Endodermal cell (in vitro differentiated cells): Measurements from ENCODE around the gene QRFPR. TPM values are rescaled to one million over a fixed set of nuclear protein-coding genes. Genes with fewer than 3 reads are reported as not detected.

Source experiments
- DNase-seq: peaks from one replicate; pipeline ENCODE4 v3.0.0-alpha.2; 2017
- H3K27ac ChIP-seq: 2 replicates; pipeline ENCODE4 v1.5.1; 2013; ENCODE audit warnings: mild to moderate bottlenecking, low read depth, low read length, moderate library complexity
- H3K27me3 ChIP-seq: 2 replicates; pipeline ENCODE4 v1.6.1; 2013; ENCODE audit warnings: mild to moderate bottlenecking, low read length, moderate library complexity; ENCODE audit not compliant: insufficient read depth, control insufficient read depth, poor library complexity, severe bottlenecking
- H3K36me3 ChIP-seq: 2 replicates; pipeline ENCODE4 v1.7.0; 2013; ENCODE audit warnings: mild to moderate bottlenecking, low read length, moderate library complexity; ENCODE audit not compliant: control insufficient read depth, insufficient read depth
- H3K4me1 ChIP-seq: one replicate; pipeline ENCODE4 v1.7.0; 2013; ENCODE audit warnings: low read length; ENCODE audit not compliant: control insufficient read depth, insufficient read depth
- H3K4me3 ChIP-seq: 2 replicates; pipeline ENCODE4 v1.5.1; 2013; ENCODE audit warnings: mild to moderate bottlenecking, low read length, moderate library complexity
- H3K9ac ChIP-seq: 2 replicates; pipeline ENCODE4 v1.6.1; 2013; ENCODE audit warnings: mild to moderate bottlenecking, low read length, moderate library complexity; ENCODE audit not compliant: poor library complexity, severe bottlenecking; ENCODE audit errors: extremely low read depth
- H3K9me3 ChIP-seq: 2 replicates; pipeline ENCODE4 v1.6.1; 2013; ENCODE audit warnings: mild to moderate bottlenecking, low read length, moderate library complexity; ENCODE audit not compliant: control insufficient read depth
- H3K27ac Mint-ChIP-seq: 2 replicates; pipeline ENCODE4 v1.8.0; 2020; ENCODE audit warnings: mixed read lengths
- H3K27me3 Mint-ChIP-seq: 2 replicates; pipeline ENCODE4 v1.8.0; 2021; ENCODE audit warnings: mild to moderate bottlenecking, mixed read lengths; ENCODE audit not compliant: insufficient read depth
- H3K36me3 Mint-ChIP-seq: 2 replicates; pipeline ENCODE4 v1.8.0; 2020; ENCODE audit warnings: low read depth, mixed read lengths
- H3K4me1 Mint-ChIP-seq: 2 replicates; pipeline ENCODE4 v1.8.0; 2020; ENCODE audit warnings: mixed read lengths
- H3K4me3 Mint-ChIP-seq: 2 replicates; pipeline ENCODE4 v1.8.0; 2020; ENCODE audit warnings: mild to moderate bottlenecking, moderate library complexity, mixed read lengths
- H3K9me3 Mint-ChIP-seq: 2 replicates; pipeline ENCODE4 v1.8.0; 2020; ENCODE audit warnings: mild to moderate bottlenecking, mixed read lengths
- CTCF ChIP-seq: fragments of 200-600 bp; sonication (generic); conservative IDR thresholded peaks from 2 replicates; pipeline ENCODE4 v1.5.0; 2021; ENCODE audit warnings: antibody characterized with exemption, mild to moderate bottlenecking
- WGBS, 2 experiments: methylation state at CpG; one replicate each; pipeline versions ENCODE4 v1.1.5 to v1.1.7; 2013; ENCODE audit warnings: missing lambda C conversion rate in 2 of 2, mixed read lengths in 1 of 2; ENCODE audit not compliant: insufficient coverage in 1 of 2, insufficient read length in 1 of 2; 5-methylcytosine and 5-hydroxymethylcytosine counted together
- total RNA-seq, 2 donors: library from RNA; stranded (reverse); fragmentation: NEBNext Ultra II Directional in 1 of 2; extraction: Animal tissue kit (Norgen Biotek cat#: 25700) in 1 of 2; gene quantifications; 2 replicates in 1 of 2; 3 replicates in 1 of 2; pipeline ENCODE4 v1.2.1, GENCODE V29; 2021

Gene QRFPR
- total RNA-seq, 2 donors from 2014 or later: 0.22 TPM; not detected in 1

- Histone ChIP-seq H3K27me3 (peaks cover 20% of the 10 kb centered on the region), H3K36me3 (no peaks in the 10 kb centered on the region), H3K4me3 (no peak overlapping the region), H3K9ac (no peak overlapping the region), H3K4me1 (no peaks in the 10 kb centered on the region), H3K9me3 (peaks cover 23% of the 10 kb centered on the region), H3K27ac (no peak overlapping the region)
- Mint-ChIP-seq H3K36me3 (no peaks in the 10 kb centered on the region), H3K4me1 (no peaks in the 10 kb centered on the region), H3K4me3 (no peak overlapping the region), H3K27me3 (peaks cover 11% of the 10 kb centered on the region), H3K9me3 (peaks cover 6% of the 10 kb centered on the region), H3K27ac (no peak overlapping the region)
- TF ChIP-seq CTCF: no peak
- 91 to 100% methylated on average over 2 of the region's 2 CpGs for WGBS, 2 experiments
- no peak for DNase-seq
Observed at GRCh38 chr4:121390335-121390734, 9.5 kb upstream of the QRFPR start.

- H3K4me1 Mint-ChIP-seq: no peaks in the 10 kb centered on the region
- DNase-seq: no peak
- H3K4me1 ChIP-seq: no peaks in the 10 kb centered on the region
- no peaks in the 10 kb centered on the region for H3K9me3 ChIP-seq
- H3K36me3 Mint-ChIP-seq: no peaks in the 10 kb centered on the region
- H3K27me3 ChIP-seq: peaks cover 44% of the 10 kb centered on the region
- no peak overlapping the region for H3K9ac ChIP-seq
- H3K27ac ChIP-seq: no peak overlapping the region
- H3K27me3 Mint-ChIP-seq: peaks cover 55% of the 10 kb centered on the region
- H3K4me3 ChIP-seq: no peak overlapping the region
- H3K27ac Mint-ChIP-seq: no peak overlapping the region
- H3K36me3 ChIP-seq: no peaks in the 10 kb centered on the region
- no peak for TF ChIP-seq CTCF
- H3K9me3 Mint-ChIP-seq: no peaks in the 10 kb centered on the region
- WGBS, 2 experiments: 83 to 94% methylated on average over 2 to 3 of the region's 3 CpGs
- no peak overlapping the region for H3K4me3 Mint-ChIP-seq
Observed at GRCh38 chr4:121379276-121379675, 1.5 kb downstream of the QRFPR start.

- Mint-ChIP-seq H3K36me3 (no peaks in the 10 kb centered on the region), H3K4me3 (no peak overlapping the region), H3K27ac (no peak overlapping the region), H3K27me3 (peaks cover 41% of the 10 kb centered on the region), H3K4me1 (no peaks in the 10 kb centered on the region), H3K9me3 (no peaks in the 10 kb centered on the region)
- Histone ChIP-seq H3K4me1 (no peaks in the 10 kb centered on the region), H3K27ac (no peak overlapping the region), H3K9me3 (no peaks in the 10 kb centered on the region), H3K9ac (no peak overlapping the region), H3K4me3 (no peak overlapping the region), H3K27me3 (peaks cover 41% of the 10 kb centered on the region), H3K36me3 (no peaks in the 10 kb centered on the region)
- WGBS, 2 experiments: 80% methylated on average over 1 of the region's 2 CpGs; no CpG with 5 or more reads in 1 of the 2 experiments
- no peak for TF ChIP-seq CTCF
- no peak for DNase-seq
Observed at GRCh38 chr4:121377076-121377475, 3.7 kb downstream of the QRFPR start.
